Measurements from ENCODE around the gene CUEDC1.

Gene CUEDC1

DNA sequence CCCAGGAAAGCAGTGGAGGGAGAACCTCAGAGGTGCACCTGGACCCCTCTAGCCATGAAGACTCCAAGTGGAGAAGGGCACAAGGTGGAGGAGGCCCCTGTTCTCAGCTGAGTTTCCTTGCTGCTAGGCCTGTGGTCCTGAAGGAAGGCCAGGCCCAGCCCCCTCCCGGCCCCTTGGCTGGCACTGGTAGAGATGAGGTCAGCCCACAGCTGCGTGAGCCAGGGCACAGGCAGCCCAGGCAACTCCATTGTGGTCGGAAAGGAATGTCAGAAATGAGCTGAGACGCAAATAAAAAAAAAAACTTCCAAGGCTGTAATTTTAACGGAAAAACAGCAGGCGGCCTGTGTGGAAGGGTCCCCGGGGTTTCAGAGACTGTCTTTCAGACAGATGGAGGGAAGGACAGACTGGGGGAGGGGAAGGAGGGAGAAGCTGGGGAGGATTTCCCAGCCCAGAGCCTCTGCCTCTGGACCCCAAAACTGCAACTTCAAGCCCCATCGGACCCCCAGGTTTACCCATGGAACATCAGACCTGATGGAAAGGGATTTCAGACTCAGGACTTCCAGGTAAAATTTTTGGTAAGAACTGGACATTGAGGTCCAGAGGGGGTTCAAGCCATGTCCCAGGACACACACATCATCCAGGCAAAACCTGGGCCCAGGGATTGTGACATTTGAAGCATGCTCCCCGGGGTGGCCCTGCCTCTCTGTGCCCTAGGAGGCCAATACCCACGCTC is 79.8 kb downstream of the CUEDC1 start:
- peak; percentile 90 for DNase-seq (ENCODE audit: low spot score)

DNA sequence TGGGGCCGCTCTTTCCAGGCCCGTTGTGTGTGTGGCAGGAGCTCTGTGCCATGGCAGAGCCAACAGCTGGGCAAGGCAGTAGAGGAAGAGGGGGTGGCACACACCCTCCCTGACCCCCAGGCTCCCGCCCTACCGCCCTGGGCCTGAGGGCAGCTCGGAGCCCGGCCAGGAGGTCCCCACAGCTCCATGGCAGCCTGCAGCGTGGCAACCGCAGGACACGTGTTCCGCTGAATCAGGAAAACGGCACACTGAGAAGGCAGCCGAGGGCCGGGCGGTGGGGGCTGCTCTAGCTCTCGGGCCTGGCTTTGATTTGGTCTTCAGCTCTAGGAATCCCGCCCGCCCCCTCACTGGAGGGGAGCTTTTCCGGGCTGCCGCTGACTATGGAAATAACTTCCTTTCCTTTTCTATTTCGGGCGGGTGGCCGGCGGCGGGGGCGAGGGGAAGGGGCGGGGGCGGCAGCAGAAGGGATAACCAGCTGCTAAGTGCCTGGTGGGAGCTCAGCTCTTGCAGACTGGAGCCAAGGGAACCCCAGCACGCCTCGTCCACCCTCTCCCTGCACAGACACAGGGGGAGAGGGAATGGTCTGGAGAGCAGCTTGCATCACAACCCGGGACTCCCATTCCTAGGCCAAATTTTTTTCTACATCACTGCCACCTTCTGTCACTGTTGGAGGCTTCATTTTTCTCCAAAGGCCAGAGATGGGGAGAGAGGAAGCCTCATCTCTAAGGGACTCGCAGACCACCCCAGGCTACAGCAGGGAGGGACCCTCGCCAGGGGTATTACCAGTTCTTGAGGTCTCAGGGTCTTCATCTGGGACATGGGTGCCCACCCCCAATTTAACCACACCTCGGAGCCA is 80.5 kb downstream of the CUEDC1 start:
- no peak for DNase-seq (ENCODE audit: low spot score)

DNA sequence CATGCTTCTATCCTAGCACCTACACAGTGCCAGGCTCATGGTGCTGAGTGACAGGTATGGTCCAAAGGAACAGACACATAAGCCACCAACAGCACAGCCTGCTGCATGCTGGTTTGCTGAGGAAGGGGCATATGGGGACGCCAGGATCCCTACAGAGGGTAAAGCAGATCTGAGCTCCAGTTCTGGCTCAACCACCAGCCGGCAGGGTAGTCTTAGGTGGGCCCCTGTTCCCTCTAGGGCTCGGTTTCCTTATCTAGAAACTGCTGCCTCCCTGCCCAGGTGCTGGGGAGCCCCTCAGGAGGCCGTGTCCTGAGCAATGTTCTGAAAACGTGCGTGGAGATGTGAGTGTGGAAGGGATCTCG is 81.2 kb downstream of the CUEDC1 start:
- DNase-seq (ENCODE audit: low spot score), result no peak

DNA sequence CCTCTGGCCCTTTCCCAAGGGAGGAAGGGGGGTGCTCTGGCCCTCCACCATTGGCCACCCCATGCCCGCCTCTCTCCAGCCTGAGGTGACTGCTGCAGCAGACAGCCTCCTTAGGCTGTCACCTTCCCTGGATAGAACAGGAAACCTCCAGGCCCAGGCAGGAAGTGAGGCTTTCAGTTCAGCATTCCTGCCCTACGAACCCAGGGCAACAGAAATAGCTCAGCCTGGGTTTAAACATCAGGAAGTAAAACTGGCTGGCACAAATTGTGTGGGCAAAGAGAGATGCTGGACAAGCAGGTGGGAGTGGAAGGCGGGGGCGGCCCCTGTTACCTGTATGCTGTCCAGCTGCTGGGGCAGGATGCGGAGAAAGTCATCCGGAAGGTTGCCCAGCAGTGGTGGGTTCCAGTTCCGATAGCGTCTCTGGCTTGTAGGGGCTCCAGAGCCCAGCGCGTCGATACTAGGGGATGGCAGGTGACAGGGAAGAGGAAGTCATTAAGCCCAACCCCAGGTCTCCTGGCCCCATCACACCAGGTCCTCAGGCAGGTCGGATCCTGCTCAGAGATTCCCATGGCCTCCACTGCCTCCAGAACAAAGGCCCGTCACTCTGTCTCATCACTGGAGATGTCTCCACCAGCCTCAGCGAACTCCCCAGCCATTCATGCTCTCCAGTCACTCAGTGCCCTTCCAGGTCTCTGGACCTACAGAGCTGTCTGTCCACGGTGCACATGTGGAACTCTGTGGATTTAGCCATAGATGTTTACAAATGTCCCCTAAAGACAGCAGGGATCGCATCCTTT is 81.8 kb downstream of the CUEDC1 start:
- no peak for DNase-seq (ENCODE audit: low spot score)

DNA sequence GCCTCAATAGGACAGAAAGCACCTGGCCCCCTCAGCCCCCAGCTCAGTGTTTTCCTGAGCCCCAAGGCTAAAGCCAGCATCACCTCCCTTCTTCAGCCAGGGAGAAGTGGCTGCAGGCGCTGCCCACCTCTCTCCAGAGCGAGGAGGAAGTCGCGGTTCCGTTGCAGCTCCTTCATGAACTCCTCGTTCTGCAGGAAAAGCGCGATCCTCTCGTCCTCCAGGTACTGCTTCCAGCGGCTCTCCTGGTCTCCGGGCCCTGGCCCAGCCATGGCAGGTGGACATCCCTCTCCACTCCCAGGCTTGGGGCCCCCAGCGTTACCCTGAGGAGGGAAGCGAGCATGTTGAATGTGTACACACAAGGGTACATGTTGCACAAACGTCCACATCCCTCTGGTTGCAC is 82.7 kb downstream of the CUEDC1 start:
- DNase-seq (ENCODE audit: low spot score), result no peak

DNA sequence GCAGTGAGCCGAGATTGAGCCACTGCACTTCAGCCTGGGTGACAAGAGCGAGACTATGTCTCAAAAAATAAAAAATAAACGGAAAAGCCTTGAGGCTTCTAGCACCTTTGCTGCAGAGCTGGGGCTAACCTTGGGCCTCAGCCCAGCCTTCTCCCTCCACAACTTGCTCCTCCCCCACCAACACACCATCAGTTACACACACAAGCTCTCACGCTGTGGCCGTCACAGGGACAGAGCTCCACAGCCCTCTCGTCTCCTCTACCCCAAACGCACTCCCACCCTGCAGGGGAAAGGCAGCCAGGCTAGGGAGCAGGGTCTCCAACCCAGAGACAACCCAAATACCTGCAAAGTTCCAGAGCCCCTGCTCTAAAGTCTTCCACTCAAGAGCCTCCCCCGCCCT is 83.3 kb downstream of the CUEDC1 start:
- DNase-seq (ENCODE audit: low spot score), result no peak

DNA sequence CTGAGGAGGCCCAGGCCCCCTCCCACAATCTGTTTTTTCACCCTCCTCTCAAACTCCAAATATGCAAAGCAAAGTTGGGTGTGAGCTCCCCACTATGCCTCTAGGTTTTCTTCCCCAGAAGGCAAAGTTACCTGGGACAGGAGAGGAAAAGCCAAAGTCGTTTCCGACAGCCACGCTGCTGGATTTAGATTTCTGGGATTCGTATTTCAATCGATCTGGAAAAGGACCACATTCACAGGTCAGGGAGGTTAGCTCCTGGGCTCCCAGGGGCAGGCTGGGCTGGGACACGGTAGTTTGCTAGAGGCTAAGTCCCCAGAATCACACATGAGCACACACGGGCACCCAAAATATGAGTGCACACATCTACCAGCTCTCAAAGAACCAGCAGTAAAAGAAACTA is 84.1 kb downstream of the CUEDC1 start:
- no peak for DNase-seq (ENCODE audit: low spot score)

DNA sequence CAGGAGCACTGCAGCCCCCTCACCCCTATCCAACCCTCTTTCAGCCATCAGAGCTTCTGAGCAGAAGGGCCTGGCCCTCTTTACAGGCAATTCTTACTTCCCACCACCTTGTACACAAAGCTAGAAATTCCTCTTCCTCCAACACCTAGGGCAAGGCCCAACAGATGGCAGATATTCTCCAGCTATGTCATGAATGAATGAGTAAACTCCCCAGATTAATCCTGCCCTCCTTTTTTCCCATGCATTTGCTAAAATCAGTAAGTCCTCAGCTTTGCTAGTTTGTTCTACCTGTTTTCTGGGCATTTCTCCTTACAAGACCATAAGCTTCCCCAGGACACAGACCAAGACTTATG is 85.0 kb downstream of the CUEDC1 start:
- no peak for DNase-seq (ENCODE audit: low spot score)

DNA sequence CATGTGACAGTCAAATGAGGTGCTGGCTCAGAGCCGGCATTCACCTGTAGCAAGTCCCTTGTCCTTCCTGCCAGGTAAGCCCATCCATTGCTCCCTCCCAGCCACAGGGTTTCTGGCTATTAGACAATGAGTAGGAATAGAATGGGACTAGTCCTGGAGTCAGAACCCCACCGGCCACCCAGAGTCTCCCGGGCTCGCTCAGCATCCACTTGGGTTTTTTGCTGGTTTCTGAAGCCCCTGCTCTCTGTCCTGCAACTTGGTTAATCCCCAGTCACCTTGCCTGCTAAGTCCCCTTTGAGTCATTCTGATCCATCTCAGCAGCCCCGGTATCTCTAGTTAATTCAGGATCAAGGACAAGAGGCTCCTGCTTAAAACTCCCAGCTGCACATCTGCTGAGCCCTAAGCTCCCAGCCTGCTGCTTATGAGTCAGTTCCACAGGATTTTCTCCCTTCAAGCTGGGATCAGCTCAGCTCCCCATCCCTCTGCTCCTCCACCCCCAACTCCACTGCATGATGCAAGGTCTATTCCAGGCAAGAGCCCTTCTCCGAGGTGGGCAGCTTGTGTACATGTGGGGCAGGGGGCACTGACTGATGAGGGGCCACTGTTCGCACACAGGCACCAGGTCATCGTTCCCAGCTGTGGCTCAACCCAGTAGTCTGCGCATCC is 85.5 kb downstream of the CUEDC1 start:
- DNase-seq (ENCODE audit: low spot score), result no peak

DNA sequence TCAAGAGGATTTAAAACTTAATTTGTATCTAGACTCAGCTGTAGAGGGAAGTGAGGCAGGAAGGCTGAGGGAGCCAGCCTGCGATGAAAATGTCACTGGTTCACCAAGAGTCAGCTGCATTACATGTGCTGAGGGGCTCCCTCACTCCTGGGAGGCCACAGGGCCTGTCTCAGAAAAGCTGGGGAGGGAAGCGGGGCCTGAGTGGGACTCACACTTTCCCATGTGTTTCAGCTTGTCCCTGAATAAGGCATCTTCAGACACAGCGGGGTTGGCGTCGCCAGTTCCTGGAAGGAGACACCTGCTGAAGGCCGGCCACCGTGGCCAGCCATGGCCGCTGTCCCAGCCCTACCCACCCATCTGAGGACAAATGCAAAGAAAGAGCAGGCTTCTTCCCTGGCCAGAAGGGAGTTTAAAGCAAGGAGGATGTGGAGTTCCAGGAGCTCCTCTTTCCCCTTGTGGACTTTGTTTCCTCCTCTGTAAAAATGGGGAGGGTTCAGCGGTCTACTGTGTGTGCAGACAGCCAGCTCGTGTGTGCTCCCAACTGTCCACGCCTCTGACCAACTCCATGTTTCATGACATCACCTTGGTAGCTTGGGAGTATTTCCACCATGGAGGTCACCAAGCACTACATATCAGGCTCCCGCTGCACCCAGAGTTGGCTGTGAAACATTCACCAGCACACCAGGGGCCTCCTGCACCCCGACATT is 86.1 kb downstream of the CUEDC1 start:
- no peak for DNase-seq (ENCODE audit: low spot score)

DNA sequence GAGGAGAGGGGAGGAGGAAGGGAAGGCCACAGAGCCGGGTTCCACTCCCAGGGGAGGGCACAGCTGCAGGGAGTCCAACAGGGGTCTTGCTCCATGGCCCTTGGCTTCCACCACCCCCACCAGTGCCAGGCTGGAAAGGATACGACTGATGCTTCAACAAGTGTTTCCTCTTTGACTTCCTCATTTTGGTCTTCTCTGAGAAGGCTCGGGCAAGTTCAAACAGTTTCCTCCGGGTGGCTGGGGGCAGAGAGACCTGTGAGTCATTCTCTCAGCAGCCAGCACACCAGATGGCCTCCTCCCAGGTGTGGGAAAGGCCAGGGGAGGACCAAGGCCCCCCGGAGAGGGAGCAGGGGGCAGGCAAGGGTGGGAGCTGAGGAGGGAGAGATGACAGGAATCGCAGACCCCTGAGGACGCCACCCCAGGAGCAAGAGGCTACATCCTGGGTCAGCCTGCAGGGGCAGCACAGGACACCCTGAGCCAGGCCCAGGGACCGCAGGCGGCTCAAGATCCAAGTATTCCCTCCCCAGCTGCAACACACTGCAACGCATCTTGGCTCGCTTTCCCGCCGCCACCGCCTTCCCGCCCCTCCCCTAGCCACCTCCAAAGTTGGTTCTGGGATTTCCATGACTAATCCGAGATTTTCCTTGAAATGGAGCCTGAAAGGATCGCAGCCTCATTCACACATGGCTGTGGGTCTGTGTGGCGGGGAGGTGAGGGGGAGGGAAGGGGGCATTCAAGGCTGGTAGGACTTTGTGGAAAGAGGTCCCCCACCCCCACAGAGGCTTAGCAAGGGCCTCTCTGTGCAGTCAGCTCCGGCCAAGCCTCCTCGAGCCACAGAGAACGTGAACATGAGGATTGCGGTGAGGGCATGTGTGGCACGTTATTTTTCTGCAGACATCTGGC is 87.0 kb downstream of the CUEDC1 start:
- no peak for DNase-seq (ENCODE audit: low spot score)

DNA sequence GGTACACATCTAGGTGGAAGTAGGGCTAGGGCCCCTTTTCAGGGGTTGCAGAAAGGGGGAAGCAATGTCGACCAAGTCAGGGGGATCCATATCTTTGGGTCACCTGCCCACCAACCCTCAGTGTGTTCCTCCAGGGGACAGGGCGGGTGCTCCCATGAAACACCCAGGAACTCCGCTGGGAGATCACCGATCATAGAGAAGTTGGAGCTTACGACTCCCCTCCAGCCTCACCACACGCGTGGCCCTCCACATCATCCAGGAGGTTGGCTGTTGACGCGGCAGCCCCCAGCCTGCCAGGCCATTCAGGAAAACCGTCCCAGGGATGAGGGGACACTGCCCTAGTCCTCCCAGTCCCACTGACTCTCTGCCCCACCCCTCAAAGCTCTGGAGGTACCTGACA is 88.1 kb downstream of the CUEDC1 start:
- no peak for DNase-seq (ENCODE audit: low spot score)

DNA sequence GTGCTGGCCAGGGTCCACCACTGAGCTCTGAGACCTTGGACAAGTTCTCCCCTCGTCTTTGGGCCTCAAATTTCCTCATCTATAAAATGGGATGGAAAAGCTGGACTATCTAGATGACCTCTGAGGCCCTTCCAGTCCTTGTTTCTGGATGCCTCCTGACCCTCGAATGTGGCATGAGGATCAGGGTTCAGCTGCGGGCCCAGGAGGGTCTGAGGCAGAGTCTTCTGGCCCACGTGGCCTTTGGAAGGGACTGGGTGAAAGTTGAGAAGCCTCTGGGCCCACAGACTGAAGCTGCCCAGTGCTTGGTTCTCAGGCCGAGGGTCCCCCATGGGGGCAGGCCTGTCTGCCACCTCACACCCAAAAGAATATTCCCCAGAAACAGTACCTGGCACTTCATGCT is 88.5 kb downstream of the CUEDC1 start:
- DNase-seq (ENCODE audit: low spot score), result no peak

DNA sequence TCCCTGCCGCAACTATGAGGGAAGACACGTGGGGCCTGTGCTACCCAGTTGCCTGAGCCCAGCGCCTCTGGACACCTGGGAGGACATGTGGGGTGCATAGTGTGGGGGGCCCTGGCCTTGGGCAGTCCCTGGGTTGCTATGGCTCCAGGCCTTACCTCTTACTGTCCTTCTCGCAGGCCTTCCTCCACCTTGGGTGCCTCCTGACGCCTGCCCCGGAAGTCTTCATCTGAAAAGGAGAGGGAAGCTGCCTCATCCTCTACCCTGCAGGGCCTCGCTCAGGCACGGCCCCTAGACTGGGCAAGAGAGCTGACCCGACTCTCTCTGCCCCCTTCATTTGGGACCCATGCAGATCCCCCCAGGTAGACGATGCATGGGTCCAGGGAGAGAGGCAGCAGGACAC is 88.9 kb downstream of the CUEDC1 start:
- DNase-seq (ENCODE audit: low spot score), result no peak

DNA sequence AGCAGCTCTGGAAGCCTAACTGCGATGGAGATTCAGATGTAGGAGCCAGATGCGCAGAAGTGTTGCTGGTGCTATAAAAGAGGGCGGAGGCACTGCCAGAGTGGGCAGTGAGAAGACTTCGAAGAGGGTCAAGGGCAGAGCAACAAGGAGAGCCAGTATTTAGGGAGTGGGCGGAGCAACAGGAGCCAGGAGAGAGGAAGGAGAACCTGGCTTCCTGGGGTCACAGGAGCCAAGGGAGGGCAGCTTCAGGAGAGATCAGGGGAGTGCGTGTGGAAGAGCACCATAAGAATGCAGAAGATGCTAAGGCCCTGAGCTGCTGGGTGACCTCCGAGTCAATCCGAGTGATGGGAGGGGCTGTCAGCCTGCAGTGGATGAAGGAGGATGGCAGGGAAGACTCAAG is 90.9 kb downstream of the CUEDC1 start:
- DNase-seq (ENCODE audit: low spot score), result no peak

DNA sequence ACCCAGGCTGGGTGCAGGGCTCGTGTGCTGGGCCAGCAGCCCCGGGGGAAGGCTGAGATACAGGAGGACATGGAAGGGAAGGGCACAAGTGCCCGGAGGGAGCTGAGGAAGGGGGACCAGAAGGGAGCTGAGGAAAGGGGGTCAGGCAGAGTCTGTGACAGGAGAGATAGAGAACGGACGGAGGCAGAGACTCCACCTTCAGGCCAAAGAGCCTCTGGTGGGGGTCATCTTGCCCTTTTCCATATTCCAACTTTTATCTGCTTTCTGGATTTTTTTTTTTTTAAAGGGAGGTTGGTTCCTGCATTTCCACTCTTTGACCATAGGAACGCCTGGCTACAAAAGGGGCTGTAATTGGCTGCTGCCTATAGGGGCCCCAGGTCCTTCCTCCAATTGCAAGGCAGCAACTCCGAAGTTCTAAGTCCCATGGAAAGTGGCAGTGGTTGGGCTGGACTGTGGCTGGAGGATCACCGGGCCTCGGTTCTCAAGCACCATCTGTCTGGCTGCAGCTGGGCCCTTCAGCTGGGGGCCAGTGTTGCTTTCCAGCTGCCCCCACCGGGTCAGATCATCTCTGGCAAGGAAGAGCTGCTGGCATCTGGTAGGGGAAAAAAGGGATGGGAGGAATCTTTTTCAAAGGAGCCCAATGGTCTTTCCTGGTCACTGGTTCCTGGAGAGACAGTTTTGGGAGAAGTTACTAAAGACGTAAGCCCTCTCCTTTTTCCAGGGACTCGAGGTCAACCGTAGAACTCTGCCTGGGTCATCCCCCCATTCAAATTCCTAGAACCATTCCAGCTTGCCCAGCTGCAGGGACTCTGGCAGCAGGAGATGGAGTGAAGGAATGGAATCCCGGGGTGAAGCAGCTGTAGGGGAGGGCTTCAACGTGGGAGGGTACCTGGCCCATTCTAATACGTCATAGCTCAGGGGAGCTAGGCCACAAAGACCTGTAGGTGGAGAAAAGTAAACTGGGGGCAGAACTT is 92.2 kb downstream of the CUEDC1 start:
- no peak for DNase-seq (ENCODE audit: low spot score)

DNA sequence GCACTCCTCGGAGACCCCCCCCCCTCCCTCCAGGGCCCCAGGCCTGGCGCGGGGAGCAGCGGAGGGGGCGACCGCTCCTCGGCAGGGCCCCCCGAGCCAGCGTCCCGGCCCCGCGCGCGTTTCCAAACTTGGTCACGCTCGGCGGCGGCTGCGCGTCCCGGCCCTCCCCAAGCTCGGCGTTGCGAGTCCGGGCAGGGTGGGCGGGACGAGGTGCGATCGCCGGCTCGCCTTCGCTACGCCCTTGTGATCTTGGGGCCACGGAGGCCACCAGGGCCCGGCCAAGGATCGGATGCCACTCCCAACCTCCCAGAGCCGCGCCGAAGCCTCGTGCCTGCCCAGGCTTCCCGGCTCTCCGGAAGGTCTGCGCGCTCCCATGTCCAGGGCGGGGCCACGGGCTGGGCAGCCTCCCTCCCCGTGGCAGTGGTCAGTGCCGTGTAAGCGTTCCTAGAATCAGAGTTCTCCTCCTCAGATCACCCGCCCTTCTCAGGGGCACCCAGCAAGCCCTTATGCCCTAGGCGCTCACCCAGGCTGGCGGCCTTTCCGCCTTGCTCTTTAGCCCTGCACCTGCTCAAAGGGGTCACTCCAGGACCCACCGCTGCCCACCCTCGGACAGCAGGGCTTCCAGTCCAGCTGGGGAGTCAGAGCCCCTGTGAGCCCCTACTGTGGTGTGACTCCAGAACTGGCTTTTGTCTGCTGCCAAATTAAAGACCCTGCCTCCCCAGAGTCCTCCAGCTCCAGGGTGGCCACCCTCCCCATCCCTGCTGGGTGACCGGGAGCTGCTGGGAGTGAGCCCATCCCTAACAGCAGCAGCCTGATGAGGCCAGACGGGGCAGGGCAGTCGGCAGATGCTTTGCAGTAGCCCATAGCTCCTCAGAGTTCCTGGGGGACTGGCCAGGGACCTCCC is 93.2 kb downstream of the CUEDC1 start:
- no peak for DNase-seq (ENCODE audit: low spot score)

DNA sequence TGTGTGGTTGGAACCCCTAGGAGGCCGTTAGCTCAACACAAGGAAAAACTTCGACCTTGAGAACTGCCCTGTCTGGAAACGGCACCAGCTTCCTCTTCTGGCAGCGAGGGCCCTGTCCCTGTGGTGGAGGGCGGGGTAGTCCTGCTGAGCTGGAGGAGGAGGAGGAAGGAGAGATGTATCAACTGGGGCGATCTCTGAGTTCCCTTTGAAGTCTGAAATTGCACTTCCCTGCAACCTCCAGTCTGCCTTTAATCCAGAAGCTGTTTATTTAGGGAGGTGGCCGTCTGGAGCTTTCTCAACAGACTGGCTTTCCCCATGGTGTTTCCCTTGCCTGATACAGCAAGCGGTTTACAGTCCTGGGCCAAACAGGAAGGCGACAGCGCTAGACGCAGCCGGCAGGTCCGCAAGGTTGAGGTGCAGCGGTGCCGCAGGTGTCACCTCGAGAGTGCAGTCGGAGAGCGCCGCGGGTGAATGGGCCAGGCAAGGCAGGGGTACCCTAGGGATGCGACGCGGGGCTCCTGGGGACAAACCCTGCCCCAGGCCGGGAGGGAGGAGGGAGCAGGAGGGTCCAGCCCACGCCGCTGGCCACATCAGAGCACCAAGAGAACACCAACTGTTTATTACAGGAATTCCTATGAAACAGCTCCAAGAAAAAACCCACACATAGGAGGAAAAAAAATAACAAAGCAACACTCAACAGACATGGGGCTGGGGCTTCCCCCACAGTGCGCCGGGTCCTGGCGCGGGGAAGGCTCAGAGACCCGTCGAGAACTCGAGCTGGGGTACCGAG is 94.0 kb downstream of the CUEDC1 start:
- no peak for DNase-seq (ENCODE audit: low spot score)
